HEK293 (cell line): ENCODE results near the gene ZGPAT.

Experiments used
- KLF10 ChIP-seq: fragments of 450-650 bp; IDR thresholded peaks from 2 replicates; pipeline ENCODE4 v1.5.1; 2018; ENCODE audit warnings: missing biosample characterization, mild to moderate bottlenecking, missing genetic modification characterization
- PRDM6 ChIP-seq: fragments of 450-650 bp; formaldehyde crosslinking; IDR thresholded peaks from 2 replicates; pipeline ENCODE4 v1.5.1; 2017; ENCODE audit warnings: missing biosample characterization, missing genetic modification characterization
- REPIN1 ChIP-seq: fragments of 450-650 bp; formaldehyde crosslinking; IDR thresholded peaks from 2 replicates; pipeline ENCODE4 v1.5.1; 2017; ENCODE audit warnings: missing biosample characterization, missing genetic modification characterization, low read depth
- REST ChIP-seq: fragments of 450-650 bp; formaldehyde crosslinking; IDR thresholded peaks from 2 replicates; pipeline ENCODE4 v1.5.1; 2016; ENCODE audit warnings: missing biosample characterization, missing genetic modification characterization
- ZBTB8A ChIP-seq: fragments of 450-650 bp; formaldehyde crosslinking; IDR thresholded peaks from 2 replicates; pipeline ENCODE4 v1.5.1; 2016; ENCODE audit warnings: missing biosample characterization, missing genetic modification characterization
- ZEB2 ChIP-seq: fragments of 450-650 bp; formaldehyde crosslinking; IDR thresholded peaks from 2 replicates; pipeline ENCODE4 v1.5.1; 2016; ENCODE audit warnings: missing biosample characterization, missing genetic modification characterization
- ZNF138 ChIP-seq: fragments of 450-650 bp; formaldehyde crosslinking; IDR thresholded peaks from 2 replicates; pipeline ENCODE4 v1.5.1; 2016; ENCODE audit warnings: missing biosample characterization, missing genetic modification characterization, borderline replicate concordance
- ZNF19 ChIP-seq: fragments of 450-650 bp; formaldehyde crosslinking; IDR thresholded peaks from 2 replicates; pipeline ENCODE4; 2016; ENCODE audit warnings: missing biosample characterization, missing genetic modification characterization, low read depth
- ZNF221 ChIP-seq: fragments of 450-650 bp; formaldehyde crosslinking; IDR thresholded peaks from 2 replicates; pipeline ENCODE4 v1.5.1; 2017; ENCODE audit warnings: missing biosample characterization, missing genetic modification characterization, borderline replicate concordance
- ZNF335 ChIP-seq: fragments of 450-650 bp; formaldehyde crosslinking; conservative IDR thresholded peaks from 2 replicates; pipeline ENCODE4 v1.5.1; 2016; ENCODE audit warnings: missing biosample characterization, missing genetic modification characterization
- ZNF341 ChIP-seq: fragments of 450-650 bp; formaldehyde crosslinking; IDR thresholded peaks from 2 replicates; pipeline ENCODE4; 2016; ENCODE audit warnings: low read depth, missing biosample characterization, missing genetic modification characterization
- ZNF398 ChIP-seq: fragments of 450-650 bp; formaldehyde crosslinking; IDR thresholded peaks from 2 replicates; pipeline ENCODE4 v1.5.1; 2017; ENCODE audit warnings: missing biosample characterization, missing genetic modification characterization
- ZNF518A ChIP-seq: fragments of 450-650 bp; formaldehyde crosslinking; conservative IDR thresholded peaks from 2 replicates; pipeline ENCODE4 v1.5.1; 2016; ENCODE audit warnings: low read depth, missing biosample characterization, missing genetic modification characterization
- ZNF571 ChIP-seq: fragments of 450-650 bp; formaldehyde crosslinking; IDR thresholded peaks from 2 replicates; pipeline ENCODE4 v1.5.0; 2017; ENCODE audit warnings: missing biosample characterization, missing genetic modification characterization
- ZNF692 ChIP-seq: fragments of 450-650 bp; formaldehyde crosslinking; IDR thresholded peaks from 2 replicates; pipeline ENCODE4 v1.5.1; 2016; ENCODE audit warnings: missing biosample characterization, missing genetic modification characterization
- ZNF776 ChIP-seq: fragments of 450-650 bp; formaldehyde crosslinking; IDR thresholded peaks from 2 replicates; pipeline ENCODE4 v1.5.0; 2017; ENCODE audit warnings: missing biosample characterization, missing genetic modification characterization, borderline replicate concordance
- ZSCAN16 ChIP-seq: fragments of 450-650 bp; formaldehyde crosslinking; IDR thresholded peaks from 2 replicates; pipeline ENCODE4 v1.5.1; 2016; ENCODE audit warnings: missing biosample characterization, missing genetic modification characterization
- ZSCAN30 ChIP-seq: fragments of 450-650 bp; IDR thresholded peaks from 2 replicates; pipeline ENCODE4 v1.5.1; 2018; ENCODE audit warnings: missing biosample characterization, mild to moderate bottlenecking, missing genetic modification characterization, moderate library complexity
- ZSCAN5A ChIP-seq: fragments of 450-650 bp; formaldehyde crosslinking; IDR thresholded peaks from 2 replicates; pipeline ENCODE4 v1.5.1; 2016; ENCODE audit warnings: missing biosample characterization, missing genetic modification characterization

Gene ZGPAT

GRCh38 chr20:63707558-63708300 is at the start of gene ZGPAT, which contains the start of gene ARFRP1 (continued):
- TF ChIP-seq ZNF221 (no peak), ZEB2 (tag by site-specific recombination) (peak; percentile 49; the same call in 1 of the 2 replicates), KLF10 (peak; percentile 54; the same call in 1 of the 2 replicates), REPIN1 (peak; percentile 70; the same call in 1 of the 2 replicates), ZSCAN16 (tag by site-specific recombination) (0 out of 2 replicates have a peak, but pooled peaks have one; percentile 16), ZSCAN5A (0 out of 2 replicates have a peak, but pooled peaks have one; percentile 22), ZNF571 (no peak), PRDM6 (no peak), ZSCAN30 (peak; percentile 77), ZNF518A (peak; percentile 78), ZNF138 (tag by site-specific recombination) (no peak), ZBTB8A (peak; percentile 74), ZNF335 (tag by site-specific recombination) (peak; percentile 27), ZNF19 (tag by site-specific recombination) (no peak), ZNF341 (tag by site-specific recombination) (no peak), ZNF692 (peak; percentile 86), REST (tag by site-specific recombination) (peak; percentile 21; the same call in 1 of the 2 replicates), ZNF776 (tag by site-specific recombination) (no peak), ZNF398 (tag by site-specific recombination) (peak; percentile 32; the same call in 1 of the 2 replicates)
